Esophagus (tissue), 2 donors: ENCODE results near the gene SLC16A5. TPM values are rescaled to one million over a fixed set of nuclear protein-coding genes. Genes with fewer than 3 reads are reported as not detected.

Experiments used
- H3K27ac ChIP-seq, 2 donors: one replicate each; pipeline ENCODE4 v1.5.1; 2013; ENCODE audit warnings: low read depth in 2 of 2, mild to moderate bottlenecking in 2 of 2, inconsistent platforms in 1 of 2, low read length in 1 of 2, moderate library complexity in 1 of 2
- H3K27me3 ChIP-seq, 2 donors: one replicate each; pipeline ENCODE4 v1.6.1; 2013; ENCODE audit warnings: low read length in 2 of 2, control low read depth in 1 of 2, mild to moderate bottlenecking in 1 of 2; ENCODE audit not compliant: insufficient read depth in 2 of 2, control insufficient read depth in 1 of 2
- H3K36me3 ChIP-seq, 2 donors: one replicate each; pipeline ENCODE4 v1.6.1; 2013; ENCODE audit warnings: low read length in 1 of 2; ENCODE audit not compliant: control insufficient read depth in 2 of 2, insufficient read depth in 2 of 2
- H3K4me1 ChIP-seq, 2 donors: one replicate each; pipeline ENCODE4 v1.6.1; 2013; ENCODE audit warnings: low read length in 1 of 2; ENCODE audit not compliant: control insufficient read depth in 2 of 2, insufficient read depth in 2 of 2
- H3K4me3 ChIP-seq, 2 donors: one replicate each; pipeline ENCODE4 v1.5.1; 2013; ENCODE audit warnings: low read length in 2 of 2, mild to moderate bottlenecking in 2 of 2, low read depth in 1 of 2, moderate library complexity in 1 of 2
- H3K9me3 ChIP-seq, 2 donors: one replicate each; pipeline ENCODE4 v1.6.1; 2013; ENCODE audit warnings: mild to moderate bottlenecking in 2 of 2, low read depth in 1 of 2, low read length in 1 of 2, moderate library complexity in 1 of 2; ENCODE audit not compliant: control insufficient read depth in 2 of 2, insufficient read depth in 1 of 2
- WGBS, 2 donors: extraction: QIAGEN DNeasy Blood & Tissue Kit; methylation state at CpG; one replicate each; pipeline ENCODE4 v1.1.7; 2013; 5-methylcytosine and 5-hydroxymethylcytosine counted together
- polyA plus RNA-seq, 2 donors: library from polyadenylated mRNA; stranded (reverse); fragments of 200-250 nt; gene quantifications; one replicate each; pipeline ENCODE4 v1.2.3, GENCODE V29; 2013
- donor health status: healthy with polysubstance abuse.
- donor health status: Bipolar disorder and iron deficiency.

Gene SLC16A5
- polyA plus RNA-seq, 2 donors: 8.7 to 10.0 TPM

- Histone ChIP-seq H3K4me1 (peaks cover 0 to 16% of the 10 kb centered on the region in 2 donors), H3K9me3 (no peaks in the 10 kb centered on the region), H3K4me3 (no peak overlapping the region), H3K27me3 (no peaks in the 10 kb centered on the region), H3K36me3 (no peaks in the 10 kb centered on the region), H3K27ac (no peak overlapping the region)
- 78 to 80% methylated on average over 13 of the region's 13 CpGs for WGBS, 2 donors
These were observed 5.9 kb upstream of the SLC16A5 start for GRCh38 chr17:75081611-75082540.

GRCh38 chr17:75082683-75083082 is 5.1 kb upstream of the SLC16A5 start:
- Histone ChIP-seq H3K27me3 (no peaks in the 10 kb centered on the region), H3K27ac (no peak overlapping the region), H3K9me3 (no peaks in the 10 kb centered on the region), H3K36me3 (no peaks in the 10 kb centered on the region), H3K4me1 (peaks cover 3 to 15% of the 10 kb centered on the region in 2 donors), H3K4me3 (no peak overlapping the region)
- 79 to 83% methylated on average over 6 of the region's 6 CpGs for WGBS, 2 donors

GRCh38 chr17:75084039-75084660 is 3.6 kb upstream of the SLC16A5 start:
- Histone ChIP-seq H3K27me3 (no peaks in the 10 kb centered on the region), H3K27ac (no peak overlapping the region), H3K9me3 (no peaks in the 10 kb centered on the region), H3K36me3 (no peaks in the 10 kb centered on the region), H3K4me3 (no peak overlapping the region), H3K4me1 (peaks cover 3 to 15% of the 10 kb centered on the region in 2 donors)
- 58 to 61% methylated on average over 14 of the region's 14 CpGs for WGBS, 2 donors

GRCh38 chr17:75086496-75087181 is 1.1 kb upstream of the SLC16A5 start:
- Histone ChIP-seq H3K27ac (peak overlapping the region; percentile 2 to 72), H3K4me3 (no peak overlapping the region), H3K4me1 (peaks cover 3 to 28% of the 10 kb centered on the region in 2 donors), H3K36me3 (no peaks in the 10 kb centered on the region), H3K9me3 (no peaks in the 10 kb centered on the region), H3K27me3 (no peaks in the 10 kb centered on the region)
- 62 to 68% methylated on average over 15 of the region's 15 CpGs for WGBS, 2 donors

- Histone ChIP-seq H3K27ac (peak overlapping the region; percentile 92 to 93), H3K36me3 (no peaks in the 10 kb centered on the region), H3K4me3 (peak overlapping the region; percentile 56 to 71), H3K4me1 (peaks cover 3 to 32% of the 10 kb centered on the region in 2 donors), H3K9me3 (no peaks in the 10 kb centered on the region), H3K27me3 (no peaks in the 10 kb centered on the region)
- WGBS, 2 donors: 51 to 64% methylated on average over 12 of the region's 12 CpGs
These were observed 584 bp upstream of the SLC16A5 start for GRCh38 chr17:75087182-75087557.

GRCh38 chr17:75088465-75089417 is 987 bp downstream of the SLC16A5 start:
- H3K27me3 ChIP-seq: no peaks in the 10 kb centered on the region
- peak overlapping the region; percentile 92 to 93 for H3K27ac ChIP-seq
- WGBS, 2 donors: 58 to 65% methylated on average over 11 of the region's 11 CpGs
- peaks cover 3 to 46% of the 10 kb centered on the region in 2 donors for H3K4me1 ChIP-seq
- no peaks in the 10 kb centered on the region for H3K9me3 ChIP-seq
- peak overlapping the region; percentile 56 to 71 for H3K4me3 ChIP-seq
- H3K36me3 ChIP-seq: no peaks in the 10 kb centered on the region

- Histone ChIP-seq H3K27ac (peak overlapping the region; percentile 65 to 93), H3K36me3 (no peaks in the 10 kb centered on the region), H3K9me3 (no peaks in the 10 kb centered on the region), H3K4me1 (peaks cover 3 to 55% of the 10 kb centered on the region in 2 donors), H3K27me3 (no peaks in the 10 kb centered on the region), H3K4me3 (no peak overlapping the region)
- WGBS, 2 donors: 38 to 48% methylated on average over 19 of the region's 19 CpGs
These were observed 3.4 kb downstream of the SLC16A5 start for GRCh38 chr17:75090871-75091854.

- Histone ChIP-seq H3K27ac (peak overlapping the region; percentile 48 to 93), H3K27me3 (no peaks in the 10 kb centered on the region), H3K4me3 (peak overlapping the region in 1 of 2 donors; percentile 1), H3K36me3 (no peaks in the 10 kb centered on the region), H3K4me1 (peaks cover 3 to 57% of the 10 kb centered on the region in 2 donors), H3K9me3 (no peaks in the 10 kb centered on the region)
- 61 to 65% methylated on average over 10 of the region's 10 CpGs for WGBS, 2 donors
These were observed 4.1 kb downstream of the SLC16A5 start for GRCh38 chr17:75091855-75092327.
